ENCODE measurements around the gene HOXD8. TPM values are rescaled to one million over a fixed set of nuclear protein-coding genes. Genes with fewer than 3 reads are reported as not detected.
A peak's percentile ranks its signal among the peaks of the same experiment; 100 is the strongest.

Gene HOXD8
- total and polyA plus RNA-seq, 10 of the 15 experiments (the other 5 are each of a cell fraction or from before 2014, with no cell fraction given) = not detected

DNA sequence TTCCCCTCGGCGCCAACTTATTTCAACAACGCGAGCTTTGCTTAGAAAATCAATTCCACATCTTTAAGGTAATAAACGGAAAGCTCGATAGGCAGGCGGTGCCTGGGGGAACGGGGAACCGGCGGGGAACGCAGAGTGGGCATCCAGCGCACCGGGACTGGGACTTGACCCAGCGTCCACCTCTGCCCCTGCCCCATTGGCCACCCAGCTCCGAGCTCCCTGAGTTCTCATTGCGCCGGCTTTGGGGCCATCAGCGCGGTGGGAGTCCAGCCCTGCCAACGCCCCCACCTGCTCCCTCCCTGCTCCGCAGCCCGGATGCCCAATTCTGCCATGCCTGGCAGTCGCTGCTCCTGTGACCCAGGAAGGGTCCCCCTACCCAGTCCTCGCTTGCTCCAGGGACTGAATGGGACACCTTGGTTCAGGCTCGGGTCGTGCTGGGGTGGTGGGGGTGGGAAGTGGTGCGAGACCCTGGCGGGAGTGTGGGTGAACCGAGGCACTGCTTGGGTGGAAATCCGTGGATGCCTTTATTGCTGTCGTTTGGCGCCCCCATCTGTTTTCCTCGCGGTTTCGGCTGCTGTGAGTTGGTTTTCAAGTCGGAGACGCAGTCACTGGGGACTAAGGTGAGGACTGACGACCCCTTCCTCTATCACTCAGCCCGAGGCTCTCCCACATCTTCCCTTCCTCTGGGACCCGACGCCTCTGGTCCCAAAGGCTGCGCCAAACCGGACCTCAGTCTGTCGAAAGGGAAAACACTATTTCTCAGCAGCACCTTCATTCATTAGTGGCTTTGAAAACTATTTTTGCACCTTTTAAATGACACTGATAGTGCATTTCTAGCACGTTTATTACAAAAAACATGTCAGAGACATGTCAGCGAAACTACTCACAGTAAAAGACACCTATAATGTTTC is 43.4 kb upstream of the HOXD8 start:
- no TSS peak for BruUV-seq (replicated peaks)
- Histone ChIP-seq H3K4me3 (no peak overlapping the region), H3K9ac (ENCODE audit: control insufficient read depth, insufficient read depth, low read length) (no peak overlapping the region), H3K4me1 (ENCODE audit: control insufficient read depth, insufficient read depth, low read length) (no peaks in the 10 kb centered on the region), H3K27me3 (replicated peaks in 1 of 2; ENCODE audit: control insufficient read depth in 2 of 2, insufficient read depth in 2 of 2, low read length in 1 of 2) (peaks cover 7 to 22% of the 10 kb centered on the region in 2 experiments), H4K20me1 (ENCODE audit: control insufficient read depth, insufficient read depth) (no peaks in the 10 kb centered on the region), H3K27ac (ENCODE audit: control insufficient read depth, insufficient read depth) (no peak overlapping the region), H3K36me3 (ENCODE audit: control insufficient read depth in 2 of 2, insufficient read depth in 2 of 2, low read length in 1 of 2) (no peaks in the 10 kb centered on the region), H3K9me3 (replicated peaks; ENCODE audit: control insufficient read depth, insufficient read depth, low read length) (peaks cover 11% of the 10 kb centered on the region; the same call in 2 of the 3 replicates), H3K4me2 (ENCODE audit: control insufficient read depth, insufficient read depth) (no peak overlapping the region), H2AFZ (ENCODE audit: control insufficient read depth, low read depth, low read length) (no peak overlapping the region), H3K79me2 (ENCODE audit: control insufficient read depth, insufficient read depth, low read length) (no peaks in the 10 kb centered on the region)
- intact Hi-C loops (cut with micrococcal nuclease; ENCODE audit: unreplicated experiment) (loop anchor here (2.0 to 10.0 kb wide), 2 partner anchors 201 to 395 kb away; no protein-coding TSS in a partner anchor), in situ Hi-C loops (cut with MboI) (no loop called here)
- ChIA-PET RAD21 (ENCODE audit: unreplicated experiment) (interaction anchor here (0.7 to 1.0 kb wide), 3 partner anchors 396 to 399 kb away, joined by 3 read pairs; no protein-coding TSS in a partner anchor), SMC1A (ENCODE audit: uncharacterized antibody, unreplicated experiment) (no interaction called here), CTCF (interaction anchor here (0.8 to 2.5 kb wide), 5 partner anchors 10 to 399 kb away, joined by 3 to 13 read pairs (median 4); no protein-coding TSS in a partner anchor), POLR2A (no interaction called here)
- DNase-seq (ENCODE audit: low read depth, low spot score) (no peak), FAIRE-seq (no peak), ATAC-seq (peak; percentile 53)
- TF ChIP-seq NR2F1 (conservative IDR thresholded peaks at IDR 0.05) (no peak), ZNF622 (IDR thresholded peaks at IDR 0.05) (no peak), SMC3 (IDR thresholded peaks at IDR 0.05; ENCODE audit: borderline replicate concordance, low read length) (peak; percentile 34), ATF7 (IDR thresholded peaks at IDR 0.05; ENCODE audit: low read depth) (no peak), POU2F2 (IDR thresholded peaks at IDR 0.05; ENCODE audit: borderline replicate concordance, low read depth, low read length) (no peak), RAD21 (IDR thresholded peaks at IDR 0.05; ENCODE audit: insufficient read depth, low read depth, low read length) (peak; percentile 57), CHD4 (IDR thresholded peaks at IDR 0.05) (no peak)
- TF ChIP-seq, protein P1, sequence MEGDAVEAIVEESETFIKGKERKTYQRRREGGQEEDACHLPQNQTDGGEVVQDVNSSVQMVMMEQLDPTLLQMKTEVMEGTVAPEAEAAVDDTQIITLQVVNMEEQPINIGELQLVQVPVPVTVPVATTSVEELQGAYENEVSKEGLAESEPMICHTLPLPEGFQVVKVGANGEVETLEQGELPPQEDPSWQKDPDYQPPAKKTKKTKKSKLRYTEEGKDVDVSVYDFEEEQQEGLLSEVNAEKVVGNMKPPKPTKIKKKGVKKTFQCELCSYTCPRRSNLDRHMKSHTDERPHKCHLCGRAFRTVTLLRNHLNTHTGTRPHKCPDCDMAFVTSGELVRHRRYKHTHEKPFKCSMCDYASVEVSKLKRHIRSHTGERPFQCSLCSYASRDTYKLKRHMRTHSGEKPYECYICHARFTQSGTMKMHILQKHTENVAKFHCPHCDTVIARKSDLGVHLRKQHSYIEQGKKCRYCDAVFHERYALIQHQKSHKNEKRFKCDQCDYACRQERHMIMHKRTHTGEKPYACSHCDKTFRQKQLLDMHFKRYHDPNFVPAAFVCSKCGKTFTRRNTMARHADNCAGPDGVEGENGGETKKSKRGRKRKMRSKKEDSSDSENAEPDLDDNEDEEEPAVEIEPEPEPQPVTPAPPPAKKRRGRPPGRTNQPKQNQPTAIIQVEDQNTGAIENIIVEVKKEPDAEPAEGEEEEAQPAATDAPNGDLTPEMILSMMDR (IDR thresholded peaks at IDR 0.05 in 2 of 3, conservative IDR thresholded peaks at IDR 0.05 in 1 of 3; ENCODE audit: control insufficient read depth in 2 of 3, extremely low read depth in 1 of 3, insufficient read depth in 1 of 3, low read depth in 3 of 3, low read length in 3 of 3) = peak in 2 of 3 experiments; percentile 40 to 57; a peak in 4 of 6 replicates
- WGBS (ENCODE audit: insufficient coverage, insufficient replicate concordance, low lambda C conversion rate, missing lambda C conversion rate) = 45% methylated on average over 39 of the region's 46 CpGs
